Endothelial cell of umbilical vein (primary cell): ENCODE results near the gene INPP4B.

ENCODE experiments used
- CTCF ChIP-seq, 2 donors: IDR thresholded peaks; 1 replicate in 1 of 2; 2 replicates in 1 of 2; pipeline ENCODE4 v1.5.1; 2011; ENCODE audit warnings: low read length in 2 of 2, mild to moderate bottlenecking in 2 of 2, moderate library complexity in 2 of 2, control low read depth in 1 of 2, inconsistent platforms in 1 of 2, low read depth in 1 of 2; ENCODE audit not compliant: insufficient read depth in 1 of 2; ENCODE audit errors: extremely low read depth in 1 of 2
- EZH2 ChIP-seq: IDR thresholded peaks from 2 replicates; pipeline ENCODE4 v1.6.1; 2012; ENCODE audit warnings: borderline replicate concordance, low read depth, mild to moderate bottlenecking, moderate library complexity, low read length, inconsistent platforms; ENCODE audit not compliant: severe bottlenecking
- FOS ChIP-seq: IDR thresholded peaks from 2 replicates; pipeline ENCODE4 v1.6.1; 2011; ENCODE audit warnings: mild to moderate bottlenecking, low read length, moderate library complexity, borderline replicate concordance; ENCODE audit not compliant: insufficient read depth
- MYC ChIP-seq: IDR thresholded peaks from one replicate; pipeline ENCODE4 v1.6.1; 2011; ENCODE audit warnings: mild to moderate bottlenecking, low read depth, low read length
- POLR2A ChIP-seq: IDR thresholded peaks from 2 replicates; pipeline ENCODE4 v1.6.1; 2012; ENCODE audit warnings: low read depth, mild to moderate bottlenecking, control low read depth, low read length
- POLR2AphosphoS5 ChIP-seq: IDR thresholded peaks from 2 replicates; pipeline ENCODE4 v1.6.1; 2012; ENCODE audit warnings: low read depth, mild to moderate bottlenecking, control low read depth, low read length, moderate library complexity; ENCODE audit not compliant: insufficient read depth

GRCh38 chr4:142600952-142601351 lies 245.1 kb downstream of the INPP4B start:
- TF ChIP-seq CTCF (IDR thresholded peaks at IDR 0.05; ENCODE audit: extremely low read depth in 1 of 2, insufficient read depth in 1 of 2, low read depth in 1 of 2, low read length in 2 of 2) (no peak), EZH2 (no peak), POLR2AphosphoS5 (no peak), POLR2A (no peak), MYC (no peak), FOS (no peak)
